Measurements from ENCODE around the gene BEST1. TPM values are rescaled to one million over a fixed set of nuclear protein-coding genes. Genes with fewer than 3 reads are reported as not detected.

Gene BEST1
- total and polyA plus RNA-seq, 2 of the 13 experiments (the other 11 are each of a cell fraction or from before 2014, with no cell fraction given), result 0.09 to 0.65 TPM

- TF ChIP-seq, protein P1, sequence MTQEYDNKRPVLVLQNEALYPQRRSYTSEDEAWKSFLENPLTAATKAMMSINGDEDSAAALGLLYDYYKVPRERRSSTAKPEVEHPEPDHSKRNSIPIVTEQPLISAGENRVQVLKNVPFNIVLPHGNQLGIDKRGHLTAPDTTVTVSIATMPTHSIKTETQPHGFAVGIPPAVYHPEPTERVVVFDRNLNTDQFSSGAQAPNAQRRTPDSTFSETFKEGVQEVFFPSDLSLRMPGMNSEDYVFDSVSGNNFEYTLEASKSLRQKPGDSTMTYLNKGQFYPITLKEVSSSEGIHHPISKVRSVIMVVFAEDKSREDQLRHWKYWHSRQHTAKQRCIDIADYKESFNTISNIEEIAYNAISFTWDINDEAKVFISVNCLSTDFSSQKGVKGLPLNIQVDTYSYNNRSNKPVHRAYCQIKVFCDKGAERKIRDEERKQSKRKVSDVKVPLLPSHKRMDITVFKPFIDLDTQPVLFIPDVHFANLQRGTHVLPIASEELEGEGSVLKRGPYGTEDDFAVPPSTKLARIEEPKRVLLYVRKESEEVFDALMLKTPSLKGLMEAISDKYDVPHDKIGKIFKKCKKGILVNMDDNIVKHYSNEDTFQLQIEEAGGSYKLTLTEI (CRISPR knock-in tag; conservative IDR thresholded peaks at IDR 0.05), result no peak
- TF ChIP-seq, protein P2, sequence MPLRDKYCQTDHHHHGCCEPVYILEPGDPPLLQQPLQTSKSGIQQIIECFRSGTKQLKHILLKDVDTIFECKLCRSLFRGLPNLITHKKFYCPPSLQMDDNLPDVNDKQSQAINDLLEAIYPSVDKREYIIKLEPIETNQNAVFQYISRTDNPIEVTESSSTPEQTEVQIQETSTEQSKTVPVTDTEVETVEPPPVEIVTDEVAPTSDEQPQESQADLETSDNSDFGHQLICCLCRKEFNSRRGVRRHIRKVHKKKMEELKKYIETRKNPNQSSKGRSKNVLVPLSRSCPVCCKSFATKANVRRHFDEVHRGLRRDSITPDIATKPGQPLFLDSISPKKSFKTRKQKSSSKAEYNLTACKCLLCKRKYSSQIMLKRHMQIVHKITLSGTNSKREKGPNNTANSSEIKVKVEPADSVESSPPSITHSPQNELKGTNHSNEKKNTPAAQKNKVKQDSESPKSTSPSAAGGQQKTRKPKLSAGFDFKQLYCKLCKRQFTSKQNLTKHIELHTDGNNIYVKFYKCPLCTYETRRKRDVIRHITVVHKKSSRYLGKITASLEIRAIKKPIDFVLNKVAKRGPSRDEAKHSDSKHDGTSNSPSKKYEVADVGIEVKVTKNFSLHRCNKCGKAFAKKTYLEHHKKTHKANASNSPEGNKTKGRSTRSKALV (CRISPR knock-in tag; IDR thresholded peaks at IDR 0.05), result no peak
- TF ChIP-seq ZFP62 (CRISPR knock-in tag; IDR thresholded peaks at IDR 0.05), result no peak
- no peak for TF ChIP-seq ZNF598 (CRISPR knock-in tag; IDR thresholded peaks at IDR 0.05; ENCODE audit: borderline replicate concordance)
Measured at GRCh38 chr11:61962213-61963015, 12.3 kb downstream of the BEST1 start (continued).

DNA sequence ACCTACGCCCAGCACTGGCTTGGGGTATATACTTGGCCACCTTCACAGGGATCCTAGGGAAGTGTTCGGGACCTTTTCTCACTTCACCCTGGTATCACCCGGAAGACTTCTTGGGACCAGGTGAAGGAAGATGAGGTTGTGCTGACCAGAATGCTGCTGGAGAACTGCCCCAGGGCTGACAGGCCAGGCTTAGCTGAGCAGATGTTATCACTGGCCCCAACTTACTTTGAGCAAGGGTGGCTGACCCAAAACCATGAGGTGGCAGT is 12.8 kb downstream of the BEST1 start:
- Histone ChIP-seq H3K9ac (ENCODE audit: insufficient read depth, low read depth, low read length) (no peak overlapping the region), H3K4me2 (ENCODE audit: low read depth, low read length) (peak overlapping the region; percentile 55; the same call in 1 of the 2 replicates), H2AFZ (ENCODE audit: low read length) (no peak overlapping the region), H3K27me3 (ENCODE audit: control insufficient read depth in 1 of 2, insufficient read depth in 2 of 2, low read length in 2 of 2) (no peaks in the 10 kb centered on the region; a peak in 1 of 5 replicates), H3K27ac (ENCODE audit: extremely low read length, insufficient read depth, low read length) (peak overlapping the region; percentile 46), H3K4me1 (ENCODE audit: insufficient read depth, low read length) (peaks cover 52% of the 10 kb centered on the region), H3K4me3 (replicated peaks in 1 of 3; ENCODE audit: insufficient read depth in 1 of 3, low read depth in 2 of 3, low read length in 3 of 3) (no peak overlapping the region), H3K9me3 (ENCODE audit: low read length) (no peaks in the 10 kb centered on the region), H3K36me3 (replicated peaks in 1 of 2; ENCODE audit: control insufficient read depth in 1 of 2, insufficient read depth in 2 of 2, low read length in 2 of 2) (peaks cover 5 to 23% of the 10 kb centered on the region in 2 experiments; a peak in 4 of 5 replicates), H3K79me2 (ENCODE audit: insufficient read depth, low read length) (peaks cover 25% of the 10 kb centered on the region), H4K20me1 (ENCODE audit: insufficient read depth, low read length) (peaks cover 41% of the 10 kb centered on the region)
- ATAC-seq (peak; percentile 5), DNase-seq (ENCODE audit: low spot score) (no peak), FAIRE-seq (no peak)
- BruUV-seq (replicated peaks), result no TSS peak
- ChIA-PET CTCF (ENCODE audit: low intra/inter-chr PET ratio, low total read pairs) (no interaction called here), POLR2A (interaction anchor here (0.9 to 9.7 kb wide), 13 partner anchors 8 to 171 kb away, joined by 3 to 323 read pairs (median 7); partner anchors contain the start of genes BEST1, FEN1 and TMEM258)
- intact Hi-C loops (cut with micrococcal nuclease; ENCODE audit: unreplicated experiment), result no loop called here
- in situ Hi-C loops (cut with HindIII; ENCODE audit: extremely low pct_ligation_motif_present, low pct_unique_long_range_greater_than_20kb), result no loop called here
- 81% methylated on average over 3 of the region's 3 CpGs for WGBS (ENCODE audit: low lambda C conversion rate)
- TF ChIP-seq RAD21 (CRISPR knock-in tag; IDR thresholded peaks at IDR 0.05), result peak; percentile 42
- TF ChIP-seq ZNF256 (CRISPR knock-in tag; conservative IDR thresholded peaks at IDR 0.05), result no peak
- no peak for TF ChIP-seq THYN1 (CRISPR knock-in tag; IDR thresholded peaks at IDR 0.05; ENCODE audit: borderline replicate concordance, low read depth)
- no peak for TF ChIP-seq ZBTB7B (CRISPR knock-in tag; IDR thresholded peaks at IDR 0.05)
- no peak for TF ChIP-seq RFX1 (IDR thresholded peaks at IDR 0.05)
- TF ChIP-seq ZSCAN29 (CRISPR knock-in tag; conservative IDR thresholded peaks at IDR 0.05), result no peak
- 0 out of 2 replicates have a peak, but pooled peaks have one; percentile 15 for TF ChIP-seq PHF21A (CRISPR knock-in tag; IDR thresholded peaks at IDR 0.05)
- no peak; the same call in 1 of the 2 replicates for TF ChIP-seq POLR2G (IDR thresholded peaks at IDR 0.05; ENCODE audit: low read depth, low read length)
- TF ChIP-seq, protein P3, sequence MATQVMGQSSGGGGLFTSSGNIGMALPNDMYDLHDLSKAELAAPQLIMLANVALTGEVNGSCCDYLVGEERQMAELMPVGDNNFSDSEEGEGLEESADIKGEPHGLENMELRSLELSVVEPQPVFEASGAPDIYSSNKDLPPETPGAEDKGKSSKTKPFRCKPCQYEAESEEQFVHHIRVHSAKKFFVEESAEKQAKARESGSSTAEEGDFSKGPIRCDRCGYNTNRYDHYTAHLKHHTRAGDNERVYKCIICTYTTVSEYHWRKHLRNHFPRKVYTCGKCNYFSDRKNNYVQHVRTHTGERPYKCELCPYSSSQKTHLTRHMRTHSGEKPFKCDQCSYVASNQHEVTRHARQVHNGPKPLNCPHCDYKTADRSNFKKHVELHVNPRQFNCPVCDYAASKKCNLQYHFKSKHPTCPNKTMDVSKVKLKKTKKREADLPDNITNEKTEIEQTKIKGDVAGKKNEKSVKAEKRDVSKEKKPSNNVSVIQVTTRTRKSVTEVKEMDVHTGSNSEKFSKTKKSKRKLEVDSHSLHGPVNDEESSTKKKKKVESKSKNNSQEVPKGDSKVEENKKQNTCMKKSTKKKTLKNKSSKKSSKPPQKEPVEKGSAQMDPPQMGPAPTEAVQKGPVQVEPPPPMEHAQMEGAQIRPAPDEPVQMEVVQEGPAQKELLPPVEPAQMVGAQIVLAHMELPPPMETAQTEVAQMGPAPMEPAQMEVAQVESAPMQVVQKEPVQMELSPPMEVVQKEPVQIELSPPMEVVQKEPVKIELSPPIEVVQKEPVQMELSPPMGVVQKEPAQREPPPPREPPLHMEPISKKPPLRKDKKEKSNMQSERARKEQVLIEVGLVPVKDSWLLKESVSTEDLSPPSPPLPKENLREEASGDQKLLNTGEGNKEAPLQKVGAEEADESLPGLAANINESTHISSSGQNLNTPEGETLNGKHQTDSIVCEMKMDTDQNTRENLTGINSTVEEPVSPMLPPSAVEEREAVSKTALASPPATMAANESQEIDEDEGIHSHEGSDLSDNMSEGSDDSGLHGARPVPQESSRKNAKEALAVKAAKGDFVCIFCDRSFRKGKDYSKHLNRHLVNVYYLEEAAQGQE (IDR thresholded peaks at IDR 0.05; ENCODE audit: borderline replicate concordance in 1 of 2, low read depth in 1 of 2, low read length in 2 of 2), result no peak
- TF ChIP-seq ZNF678 (CRISPR knock-in tag; IDR thresholded peaks at IDR 0.05), result no peak
